Coronary artery (tissue), 2 donors: ENCODE measurements around the gene TNFSF11.
"Not testable (repeated sequence)": the region's sequence is repeated elsewhere in the genome, so short reads cannot be mapped to it uniquely, and the experiment has no call there.

ENCODE experiments used
- DNase-seq: peaks from one replicate; pipeline ENCODE4 v3.0.0-alpha.2; 2017; ENCODE audit warnings: low spot score
- H3K27ac ChIP-seq, 2 donors: fragments of 200-600 bp; sonication (generic); one replicate each; pipeline ENCODE4 v1.5.1; 2016 to 2019
- H3K4me3 ChIP-seq: fragments of 200-600 bp; sonication (generic); 2 replicates; pipeline ENCODE4 v1.5.1; 2016; ENCODE audit warnings: mild to moderate bottlenecking, moderate library complexity
- TF ChIP-seq, protein P1 (sequence below): fragments of 200-600 bp; sonication (generic); IDR thresholded peaks from one replicate; pipeline ENCODE4 v1.5.1; 2019; ENCODE audit warnings: antibody characterized with exemption

The TNFSF11 gene

DNA sequence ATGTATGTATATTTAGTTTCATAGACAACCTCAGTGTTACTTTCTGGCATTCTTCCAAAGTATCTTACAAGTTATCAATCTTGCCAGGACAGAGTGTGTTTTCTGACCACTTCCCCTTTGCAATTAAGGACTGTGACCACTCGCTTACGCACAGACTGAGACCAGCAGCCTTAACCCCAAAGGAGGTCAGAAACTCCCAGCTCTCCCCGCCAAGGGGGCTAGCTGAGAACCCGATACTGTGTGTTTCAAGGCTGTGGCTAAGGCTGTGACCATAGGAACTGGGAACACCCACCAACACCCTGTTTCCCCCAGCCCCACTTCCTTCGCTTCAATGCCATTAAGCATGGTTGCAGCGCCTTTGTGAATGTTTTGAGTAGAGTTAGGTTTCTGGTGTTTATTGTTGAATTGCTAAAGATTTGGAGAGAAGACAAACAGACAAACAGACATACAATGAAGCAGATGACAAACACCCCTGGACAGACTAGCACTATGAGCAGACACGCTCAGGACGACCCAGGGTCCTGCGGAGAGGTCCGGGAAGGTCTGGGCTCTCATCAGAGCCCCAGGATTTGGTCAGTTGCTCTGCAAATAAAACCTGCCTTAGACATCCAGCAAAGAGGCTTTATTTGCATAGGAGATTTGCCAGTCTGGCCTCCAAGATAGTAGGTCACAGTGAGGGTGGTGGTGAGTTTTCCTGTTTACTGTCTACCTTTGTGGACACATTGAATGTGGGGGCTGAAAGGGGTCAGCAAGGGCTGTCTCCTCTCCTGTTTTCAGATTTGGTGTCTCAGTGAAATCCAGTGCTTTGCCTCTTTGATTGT lies 25.0 kb upstream of the TNFSF11 start:
- H3K27ac ChIP-seq, result no peak overlapping the region
- no peak for DNase-seq

DNA sequence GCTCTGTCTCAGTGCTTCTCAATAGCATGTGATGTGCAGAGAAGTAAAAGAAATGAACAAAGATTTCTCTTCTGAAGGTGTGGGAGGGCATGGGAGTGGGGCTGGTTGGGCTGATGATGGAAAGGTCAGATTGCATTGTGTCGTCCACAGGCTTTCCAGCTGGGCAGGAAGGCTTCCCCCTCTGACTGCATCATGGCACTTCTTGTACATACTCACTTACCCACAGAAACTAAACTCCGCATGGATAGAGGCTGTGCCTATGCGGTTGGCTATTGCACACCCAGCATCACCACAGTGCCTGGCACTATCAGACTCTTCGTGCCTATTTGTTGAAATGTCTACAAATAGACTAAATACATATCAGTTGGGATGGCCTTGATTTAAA lies 24.4 kb upstream of the TNFSF11 start:
- no peak overlapping the region for H3K27ac ChIP-seq
- no peak overlapping the region for H3K4me3 ChIP-seq
- DNase-seq, result no peak
- TF ChIP-seq, protein P1, sequence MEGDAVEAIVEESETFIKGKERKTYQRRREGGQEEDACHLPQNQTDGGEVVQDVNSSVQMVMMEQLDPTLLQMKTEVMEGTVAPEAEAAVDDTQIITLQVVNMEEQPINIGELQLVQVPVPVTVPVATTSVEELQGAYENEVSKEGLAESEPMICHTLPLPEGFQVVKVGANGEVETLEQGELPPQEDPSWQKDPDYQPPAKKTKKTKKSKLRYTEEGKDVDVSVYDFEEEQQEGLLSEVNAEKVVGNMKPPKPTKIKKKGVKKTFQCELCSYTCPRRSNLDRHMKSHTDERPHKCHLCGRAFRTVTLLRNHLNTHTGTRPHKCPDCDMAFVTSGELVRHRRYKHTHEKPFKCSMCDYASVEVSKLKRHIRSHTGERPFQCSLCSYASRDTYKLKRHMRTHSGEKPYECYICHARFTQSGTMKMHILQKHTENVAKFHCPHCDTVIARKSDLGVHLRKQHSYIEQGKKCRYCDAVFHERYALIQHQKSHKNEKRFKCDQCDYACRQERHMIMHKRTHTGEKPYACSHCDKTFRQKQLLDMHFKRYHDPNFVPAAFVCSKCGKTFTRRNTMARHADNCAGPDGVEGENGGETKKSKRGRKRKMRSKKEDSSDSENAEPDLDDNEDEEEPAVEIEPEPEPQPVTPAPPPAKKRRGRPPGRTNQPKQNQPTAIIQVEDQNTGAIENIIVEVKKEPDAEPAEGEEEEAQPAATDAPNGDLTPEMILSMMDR, result no peak

More for the DNA sequence above, 25.0 kb upstream of the TNFSF11 start:
- TF ChIP-seq, protein P1, result no peak
- no peak overlapping the region for H3K4me3 ChIP-seq

DNA sequence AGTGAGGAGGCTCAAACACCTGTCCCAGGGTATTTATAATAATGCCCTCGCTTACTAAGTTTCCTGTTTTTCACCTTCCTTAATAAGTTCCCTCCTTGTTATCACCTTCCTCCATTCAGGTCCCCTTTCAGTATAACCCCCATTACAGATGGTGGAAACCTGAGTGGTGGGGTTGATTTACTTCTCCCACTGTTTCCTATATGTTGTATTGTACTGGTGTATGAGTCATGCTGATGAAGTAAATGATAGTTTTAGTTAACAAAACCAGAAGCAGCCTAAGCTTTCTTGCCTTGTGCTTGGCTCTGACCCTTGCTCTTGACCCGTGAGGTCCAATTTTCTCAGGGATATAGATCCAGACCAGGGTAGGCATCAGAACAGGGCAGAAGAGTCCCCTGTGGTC lies 22.3 kb upstream of the TNFSF11 start:
- H3K4me3 ChIP-seq, result no peak overlapping the region
- no peak for DNase-seq
- TF ChIP-seq, protein P1, result no peak
- H3K27ac ChIP-seq, result no peak overlapping the region

DNA sequence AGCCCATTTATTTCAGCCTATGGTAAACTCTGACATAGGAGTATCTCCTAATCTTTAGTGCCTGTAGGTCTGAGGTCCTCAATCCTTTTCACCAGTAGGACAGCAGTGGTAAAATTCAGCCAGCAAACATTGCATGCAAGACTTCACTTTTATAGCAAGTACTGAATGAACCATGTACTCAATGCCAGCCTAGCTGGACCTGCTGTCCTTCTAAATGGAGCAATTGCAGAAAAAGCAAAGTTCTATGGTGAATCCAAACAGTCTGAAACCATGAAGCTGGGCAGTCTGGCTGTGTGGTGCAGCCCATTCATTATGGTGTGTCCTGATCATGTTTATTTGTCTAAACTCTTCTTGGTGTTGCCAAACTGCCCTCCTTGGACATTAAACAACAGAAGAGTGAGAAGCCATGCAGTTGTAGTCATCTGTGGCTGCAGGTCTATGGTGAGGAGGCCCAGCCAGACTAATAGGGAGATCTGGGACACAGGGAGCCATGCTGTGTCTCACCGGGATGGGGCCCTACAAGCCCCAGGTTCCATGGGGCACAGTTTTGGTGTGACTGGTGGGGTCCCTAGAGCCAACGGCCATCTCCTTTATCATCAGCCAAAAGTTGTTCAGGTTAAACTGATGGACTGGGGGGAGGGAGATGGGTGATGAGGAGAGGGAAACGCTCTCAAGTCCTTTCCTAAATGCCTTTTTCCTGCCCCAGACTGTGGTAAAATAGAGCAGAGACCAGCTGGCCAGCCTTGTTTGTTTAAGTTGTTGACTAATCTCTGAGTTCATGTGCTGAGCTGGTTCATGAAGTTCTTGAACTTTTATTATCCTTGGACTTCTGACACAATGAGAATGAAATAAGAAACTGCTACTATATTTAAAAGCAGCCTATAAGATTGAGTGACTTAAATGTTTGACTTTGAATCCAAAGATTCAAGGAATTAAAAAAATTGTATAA lies 20.6 kb upstream of the TNFSF11 start:
- TF ChIP-seq, protein P1, result no peak
- DNase-seq, result no peak
- H3K4me3 ChIP-seq, result no peak overlapping the region

DNA sequence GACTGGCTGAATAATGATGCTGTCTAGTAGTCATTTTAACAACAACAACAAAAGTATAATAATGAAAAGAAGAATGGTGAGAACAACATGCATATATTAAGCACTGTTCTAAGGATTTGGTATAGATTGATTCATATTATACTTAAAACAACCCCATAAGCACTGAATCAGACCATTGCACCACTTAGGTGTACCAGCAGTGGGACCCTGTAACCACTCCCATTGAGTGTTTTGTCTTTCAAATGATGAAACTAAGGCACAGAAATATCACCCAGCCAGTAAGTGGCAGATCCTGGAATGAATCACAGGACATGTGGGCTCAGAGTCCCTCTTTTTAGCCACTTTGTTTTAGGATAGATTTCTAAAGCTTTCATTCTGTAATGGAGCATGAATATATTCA lies 14.9 kb upstream of the TNFSF11 start:
- no peak overlapping the region for H3K27ac ChIP-seq
- TF ChIP-seq, protein P1, result no peak
- no peak for DNase-seq
- H3K4me3 ChIP-seq, result no peak overlapping the region

More for the DNA sequence above, 20.6 kb upstream of the TNFSF11 start:
- H3K27ac ChIP-seq, result no peak overlapping the region

DNA sequence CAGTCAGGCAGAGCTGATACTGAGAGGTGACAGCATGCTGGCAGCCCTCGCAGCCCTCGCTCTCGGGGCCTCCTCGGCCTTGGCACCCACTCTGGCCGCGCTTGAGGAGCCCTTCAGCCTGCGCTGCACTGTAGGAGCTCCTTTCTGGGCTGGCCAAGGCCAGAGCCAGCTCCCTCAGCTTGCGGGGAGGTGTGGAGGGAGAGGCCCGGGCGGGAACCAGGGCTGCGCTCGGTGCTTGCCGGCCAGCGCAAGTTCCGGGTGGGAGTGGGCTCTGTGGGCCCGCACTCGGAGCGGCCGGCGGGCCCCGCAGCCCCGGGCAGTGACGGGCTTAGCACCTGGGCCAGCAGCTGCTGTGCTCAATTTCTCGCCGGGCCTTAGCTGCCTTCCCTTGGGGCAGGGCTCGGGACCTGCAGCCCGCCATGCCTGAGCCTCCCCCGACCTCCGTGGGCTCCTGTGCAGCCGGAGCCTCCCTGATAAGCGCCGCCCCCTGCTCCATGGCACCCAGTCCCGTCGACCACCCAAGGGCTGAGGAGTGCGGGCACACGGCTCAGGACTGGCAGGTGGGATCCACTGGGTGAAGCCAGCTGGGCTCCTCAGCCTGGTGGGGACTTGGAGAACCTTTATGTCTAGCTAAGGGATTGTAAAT lies 14.3 kb upstream of the TNFSF11 start:
- DNase-seq, H3K27ac ChIP-seq, H3K4me3 ChIP-seq: not testable (repeated sequence)

DNA sequence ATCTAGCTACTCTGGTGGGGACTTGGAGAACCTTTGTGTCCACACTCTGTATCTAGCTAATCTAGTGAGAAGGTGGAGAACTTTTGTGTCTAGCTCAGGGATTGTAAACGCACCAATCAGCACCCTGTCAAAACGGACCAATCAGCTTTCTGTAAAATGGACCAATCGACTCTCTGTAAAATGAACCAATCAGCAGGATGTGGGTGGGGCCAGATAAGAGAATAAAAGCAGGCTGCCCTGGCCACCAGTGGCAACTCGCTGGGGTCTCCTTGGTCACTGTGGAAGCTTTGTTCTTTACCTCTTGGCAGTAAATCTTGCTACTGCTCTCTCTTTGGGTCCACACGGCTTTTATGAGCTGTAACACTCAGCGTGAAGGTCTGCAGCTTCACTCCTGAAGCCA lies 13.6 kb upstream of the TNFSF11 start:
- not testable (repeated sequence) for H3K4me3 ChIP-seq, DNase-seq, H3K27ac ChIP-seq
